NCI-H2107 treated with DMSO at 0.1 percent for 48 hours (cell line): Measurements from ENCODE around the gene PCDH19.

Source experiments
- DNase-seq: peaks from one replicate; lab custom pipeline; 2025; ENCODE audit not compliant: unreplicated experiment; lab: John Stamatoyannopoulos, UW

Gene PCDH19

GRCh38 chrX:100407147-100407783, 2.8 kb downstream of the PCDH19 start:
- no peak for DNase-seq

DNA sequence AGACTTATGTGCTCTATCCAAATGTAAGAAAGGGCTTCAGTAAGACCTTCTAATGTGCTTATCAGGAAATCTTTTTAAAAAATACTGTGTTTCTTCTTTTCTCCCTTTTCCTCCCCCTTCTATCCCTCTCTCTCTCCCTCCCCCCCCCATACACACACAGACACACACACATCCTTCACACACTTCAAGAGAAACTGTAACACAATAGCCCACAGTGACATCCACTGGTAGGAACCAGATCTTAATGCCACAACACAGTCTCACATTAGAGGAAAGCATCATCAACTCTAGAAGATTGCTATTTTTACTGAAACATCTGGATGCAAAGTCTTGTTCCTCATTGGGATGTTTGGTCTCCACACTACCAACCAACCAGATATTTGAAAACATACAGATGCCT, 4.6 kb downstream of the PCDH19 start:
- DNase-seq: no peak

- DNase-seq: no peak
These were observed 5.2 kb downstream of the PCDH19 start for GRCh38 chrX:100404851-100405250.

- peak; percentile 18 for DNase-seq
These were observed 14.3 kb downstream of the PCDH19 start for GRCh38 chrX:100395781-100396180.

- DNase-seq: no peak
These were observed 28.5 kb downstream of the PCDH19 start for GRCh38 chrX:100381619-100382018.

GRCh38 chrX:100379388-100379986, 30.6 kb downstream of the PCDH19 start:
- DNase-seq: peak; percentile 8

- no peak for DNase-seq
These were observed 32.2 kb downstream of the PCDH19 start for GRCh38 chrX:100377826-100378225.

- no peak for DNase-seq
These were observed 33.5 kb downstream of the PCDH19 start for GRCh38 chrX:100376576-100376975.

- DNase-seq: no peak
These were observed 36.4 kb downstream of the PCDH19 start for GRCh38 chrX:100373673-100374072.

- no peak for DNase-seq
These were observed 41.9 kb downstream of the PCDH19 start for GRCh38 chrX:100368167-100368566.

- no peak for DNase-seq
These were observed 46.2 kb downstream of the PCDH19 start for GRCh38 chrX:100363896-100364295.

DNA sequence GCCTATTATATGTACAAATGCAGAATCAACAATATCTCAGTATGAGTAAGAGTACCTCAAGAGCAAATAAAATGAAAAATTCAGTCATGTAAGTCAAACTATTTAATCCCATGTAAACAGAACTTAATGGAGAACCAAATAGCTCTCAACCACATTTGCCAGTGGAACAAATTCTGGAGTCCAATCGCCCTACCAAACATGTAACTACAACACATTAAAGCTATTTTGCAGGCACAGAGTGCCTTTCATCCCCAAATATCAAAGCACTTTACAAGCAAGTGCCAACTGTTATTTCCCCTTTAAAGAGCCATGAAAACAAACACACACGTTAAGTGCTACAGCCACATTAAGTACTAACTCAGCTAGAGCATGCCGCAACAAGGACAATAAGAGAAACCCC, 51.3 kb downstream of the PCDH19 start:
- peak; percentile 30 for DNase-seq

- no peak for DNase-seq
These were observed 53.6 kb downstream of the PCDH19 start for GRCh38 chrX:100356351-100356896.

DNA sequence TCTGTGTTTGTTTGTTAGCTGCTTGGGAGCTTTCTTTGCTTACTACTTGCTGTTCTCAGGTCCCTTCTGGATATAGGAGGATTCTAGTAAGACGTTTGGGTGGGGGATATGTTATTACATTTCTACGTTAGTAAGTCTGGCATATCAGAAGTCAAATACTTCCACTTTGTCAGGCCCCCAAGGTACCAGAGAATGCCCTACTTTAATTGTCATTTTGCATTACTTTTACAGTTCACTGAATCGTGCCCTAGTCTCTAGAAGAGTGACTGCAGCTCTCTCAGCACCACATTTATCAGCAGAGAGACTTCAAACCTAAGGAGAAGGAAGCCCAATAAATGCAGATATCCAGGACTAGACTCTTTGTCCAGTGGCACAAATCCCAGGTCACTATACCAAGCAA, 54.4 kb downstream of the PCDH19 start:
- no peak for DNase-seq

GRCh38 chrX:100353326-100353725, 56.7 kb downstream of the PCDH19 start:
- DNase-seq: no peak

- no peak for DNase-seq
These were observed 59.2 kb downstream of the PCDH19 start for GRCh38 chrX:100350704-100351489.

GRCh38 chrX:100349391-100349790, 60.7 kb downstream of the PCDH19 start:
- DNase-seq: no peak

DNA sequence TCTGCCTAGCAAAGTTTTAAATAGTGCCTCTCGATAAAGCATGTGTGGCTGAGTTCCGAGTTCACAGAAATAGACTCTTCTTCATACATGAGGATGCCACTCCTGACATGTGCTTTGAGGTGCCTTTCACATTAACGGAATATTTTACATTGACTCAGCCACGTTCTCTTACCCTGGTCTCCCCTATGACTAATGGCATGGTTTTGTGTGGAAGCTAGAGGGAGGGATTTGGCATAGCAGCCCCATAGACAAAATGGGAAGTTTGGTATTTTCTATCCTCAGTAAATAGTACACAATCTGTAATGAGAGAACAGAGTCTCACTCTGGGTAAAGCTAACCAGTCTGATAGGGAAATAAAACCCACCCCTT, 68.9 kb downstream of the PCDH19 start:
- DNase-seq: no peak

DNA sequence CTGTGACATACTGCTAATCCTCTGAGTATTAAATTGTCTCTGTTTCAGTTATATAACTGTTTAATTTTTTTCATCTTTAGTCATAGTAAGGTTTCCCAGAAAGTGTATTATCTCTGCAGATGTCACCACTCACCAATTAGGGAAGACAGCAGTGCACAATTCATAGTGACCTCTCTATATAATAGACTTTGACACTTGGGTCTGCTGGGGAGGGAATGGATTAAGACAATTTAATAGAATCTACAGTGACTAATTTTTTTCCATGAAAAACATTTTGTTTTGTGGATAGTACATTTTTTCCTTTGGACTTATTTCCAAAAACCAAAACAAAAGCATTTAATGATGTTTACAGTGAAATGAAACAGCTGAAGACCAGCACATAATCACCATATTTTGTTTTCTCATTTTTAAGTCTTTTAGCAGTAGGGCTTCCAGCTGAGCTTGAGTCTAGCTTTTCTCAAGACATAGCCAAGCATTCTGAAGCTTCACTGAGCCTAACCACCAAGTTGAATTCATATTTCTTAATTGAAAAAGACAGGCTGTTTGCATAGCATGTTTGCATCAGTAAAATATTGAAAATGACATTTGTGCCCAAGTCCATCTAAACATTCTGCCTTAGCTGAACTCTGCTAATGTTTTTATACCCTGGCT, 69.5 kb downstream of the PCDH19 start:
- DNase-seq: no peak

GRCh38 chrX:100328351-100328750, 81.7 kb downstream of the PCDH19 start:
- DNase-seq: no peak

GRCh38 chrX:100319716-100320115, 90.4 kb downstream of the PCDH19 start:
- DNase-seq: no peak

DNA sequence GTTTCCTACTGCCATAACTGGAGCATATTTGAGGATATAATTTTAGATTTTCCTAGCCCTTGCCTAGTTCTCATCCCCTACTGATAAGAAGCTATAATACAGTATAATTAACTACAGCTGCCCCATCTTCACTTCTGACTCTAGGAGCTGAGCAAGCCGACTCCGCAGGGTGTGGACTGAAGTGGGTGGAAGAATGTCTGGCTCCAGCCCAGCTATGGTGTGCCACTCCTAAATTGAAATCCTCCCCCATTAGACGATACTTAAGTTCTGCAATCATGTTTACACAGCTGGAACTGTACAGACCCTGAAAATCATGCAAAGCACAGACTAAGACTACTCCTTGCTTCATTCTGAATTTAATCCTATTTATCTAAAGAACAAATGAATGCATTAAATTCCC, 93.1 kb downstream of the PCDH19 start:
- peak; percentile 58 for DNase-seq
